PC-3 (cell line): ENCODE results near the gene SPEF1. TPM values are rescaled to one million over a fixed set of nuclear protein-coding genes. Genes with fewer than 3 reads are reported as not detected.

Source experiments
- ATAC-seq: fragments of 200-7000 bp; cut with Tn5 transposase; 2 replicates; pipeline ENCODE4 v1.9.1; 2020; ENCODE audit warnings: mild to moderate bottlenecking, moderate library complexity
- BruUV-seq: library from RNA; stranded (reverse); fragments of 400-500 nt; replicated peaks from 2 replicates; lab custom pipeline; 2021; lab: Mats Ljungman, UMichigan
- CTCF ChIA-PET: fragments of 300-600 bp; sonication (Branson Sonifier 250); formaldehyde crosslinking; loops from one replicate; lab custom pipeline; 2022; ENCODE audit warnings: antibody characterized with exemption; lab: Charles Lee
- POLR2A ChIA-PET: fragments of 300-600 bp; sonication (Branson Sonifier 250); formaldehyde crosslinking; loops from one replicate; lab custom pipeline; 2022; ENCODE audit warnings: antibody characterized with exemption; ENCODE audit not compliant: unreplicated experiment; lab: Charles Lee
- DNase-seq: peaks from one replicate; pipeline ENCODE4 v3.0.0-alpha.2; 2015
- H2AFZ ChIP-seq: fragments of 300-600 bp; sonication (generic); 2 replicates; pipeline ENCODE4 v1.6.0; 2016; ENCODE audit warnings: antibody characterized with exemption, low read length
- H3F3A ChIP-seq: fragments of 300-600 bp; sonication (generic); one replicate; pipeline ENCODE4 v1.6.0; 2017; ENCODE audit warnings: antibody characterized with exemption, low read length, control low read depth, mild to moderate bottlenecking; ENCODE audit not compliant: unreplicated experiment
- H3K27ac ChIP-seq: fragments of 300-600 bp; sonication (generic); 2 replicates; pipeline ENCODE4 v1.5.1; 2016; ENCODE audit warnings: mild to moderate bottlenecking, low read length
- H3K27me3 ChIP-seq: fragments of 300-600 bp; sonication (generic); 2 replicates; pipeline ENCODE4 v1.6.1; 2016; ENCODE audit warnings: low read length, mixed read lengths
- H3K36me3 ChIP-seq: fragments of 300-600 bp; sonication (generic); 2 replicates; pipeline ENCODE4 v1.6.1; 2016; ENCODE audit warnings: low read depth, mixed run types, low read length, mixed read lengths
- H3K4me1 ChIP-seq: fragments of 300-600 bp; sonication (generic); 2 replicates; pipeline ENCODE4 v1.5.1; 2016; ENCODE audit warnings: low read length; ENCODE audit not compliant: insufficient read depth
- H3K4me2 ChIP-seq: fragments of 300-600 bp; sonication (generic); 2 replicates; pipeline ENCODE4 v1.6.0; 2016; ENCODE audit warnings: low read length
- H3K4me3 ChIP-seq: fragments of 300-600 bp; sonication (generic); 2 replicates; pipeline ENCODE4 v1.5.1; 2016; ENCODE audit warnings: mild to moderate bottlenecking, low read length, mixed read lengths
- H3K79me2 ChIP-seq: fragments of 300-600 bp; sonication (generic); 2 replicates; pipeline ENCODE4 v1.6.1; 2017; ENCODE audit warnings: low read length, mixed read lengths
- H3K9ac ChIP-seq: fragments of 300-600 bp; sonication (generic); 2 replicates; pipeline ENCODE4 v1.6.0; 2016; ENCODE audit warnings: mild to moderate bottlenecking, low read length
- H3K9me2 ChIP-seq: fragments of 300-600 bp; sonication (generic); replicated peaks from 2 replicates; pipeline ENCODE4 v1.6.1; 2016; ENCODE audit warnings: mixed run types, low read length, mixed read lengths
- H3K9me3 ChIP-seq: fragments of 300-600 bp; sonication (generic); 2 replicates; pipeline ENCODE4 v1.6.1; 2016; ENCODE audit warnings: low read length, mixed read lengths
- H4K20me1 ChIP-seq: fragments of 300-600 bp; sonication (generic); 2 replicates; pipeline ENCODE4 v1.6.1; 2016; ENCODE audit warnings: low read length, mixed read lengths
- EZH2 ChIP-seq: fragments of 300-600 bp; sonication (generic); IDR thresholded peaks from one replicate; pipeline ENCODE4 v1.6.1; 2017; ENCODE audit warnings: antibody characterized with exemption, mild to moderate bottlenecking, low read length; ENCODE audit not compliant: unreplicated experiment
- EZH2phosphoT487 ChIP-seq: fragments of 300-600 bp; sonication (generic); IDR thresholded peaks from 2 replicates; pipeline ENCODE4 v1.6.1; 2018; ENCODE audit warnings: mild to moderate bottlenecking, antibody characterized with exemption, low read length, borderline replicate concordance
- intact Hi-C: fragments of 100-400 bp; cut with micrococcal nuclease; formaldehyde crosslinking; loops from 2 replicates; pipeline ENCODE4 v1.9.0; 2023
- total RNA-seq: library from RNA; depleted of rRNA; stranded (reverse); fragments of >200 nt; gene quantifications from 2 replicates; pipeline ENCODE4 v1.2.3, GENCODE V29; 2014
- TF ChIP-seq, protein P1 (sequence below): fragments of 300-600 bp; sonication (generic); conservative IDR thresholded peaks from 2 replicates; pipeline ENCODE4 v1.5.1; 2017; ENCODE audit warnings: antibody characterized with exemption, low read depth, mild to moderate bottlenecking, low read length

SPEF1 gene
- total RNA-seq, 1 experiment from 2014 or later: 2.0 TPM

DNA sequence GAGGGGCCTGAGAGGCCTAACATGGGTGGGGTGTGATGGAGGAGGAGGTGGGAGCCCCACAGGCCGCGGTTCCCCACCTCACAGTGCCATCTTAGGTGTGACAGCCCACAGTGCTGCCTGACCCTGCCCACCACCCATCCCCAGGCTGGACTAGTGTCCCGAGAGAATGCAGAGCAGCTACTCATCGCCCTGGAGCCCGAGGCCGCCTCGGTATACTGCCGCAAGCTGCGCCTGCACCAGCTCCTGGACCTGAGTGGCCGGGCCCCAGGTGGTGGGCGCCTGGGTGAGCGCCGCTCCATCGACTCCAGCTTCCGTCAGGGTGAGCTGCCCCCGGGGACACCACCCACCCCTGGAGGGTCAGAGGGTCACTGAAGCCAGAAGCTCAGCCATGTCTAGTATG lies 33.2 kb downstream of the SPEF1 start:
- intact Hi-C loops: no loop called here
- H3K9me3 ChIP-seq: no peaks in the 10 kb centered on the region
- DNase-seq: no peak
- H3K4me2 ChIP-seq: no peak overlapping the region
- H3F3A ChIP-seq: no peaks in the 10 kb centered on the region
- H4K20me1 ChIP-seq: no peaks in the 10 kb centered on the region
- H3K4me3 ChIP-seq: no peak overlapping the region
- no peak overlapping the region for H2AFZ ChIP-seq
- H3K27me3 ChIP-seq: no peaks in the 10 kb centered on the region
- POLR2A ChIA-PET: no interaction called here
- no peaks in the 10 kb centered on the region for H3K4me1 ChIP-seq
- no peak overlapping the region for H3K27ac ChIP-seq
- BruUV-seq: no TSS peak
- no peak overlapping the region for H3K9ac ChIP-seq
- H3K79me2 ChIP-seq: no peaks in the 10 kb centered on the region
- CTCF ChIA-PET: interaction anchor here (1.0 kb wide), 1 partner anchor 31 kb away, joined by 3 read pairs; no protein-coding TSS in a partner anchor
- no peak for ATAC-seq
- TF ChIP-seq, protein P1, sequence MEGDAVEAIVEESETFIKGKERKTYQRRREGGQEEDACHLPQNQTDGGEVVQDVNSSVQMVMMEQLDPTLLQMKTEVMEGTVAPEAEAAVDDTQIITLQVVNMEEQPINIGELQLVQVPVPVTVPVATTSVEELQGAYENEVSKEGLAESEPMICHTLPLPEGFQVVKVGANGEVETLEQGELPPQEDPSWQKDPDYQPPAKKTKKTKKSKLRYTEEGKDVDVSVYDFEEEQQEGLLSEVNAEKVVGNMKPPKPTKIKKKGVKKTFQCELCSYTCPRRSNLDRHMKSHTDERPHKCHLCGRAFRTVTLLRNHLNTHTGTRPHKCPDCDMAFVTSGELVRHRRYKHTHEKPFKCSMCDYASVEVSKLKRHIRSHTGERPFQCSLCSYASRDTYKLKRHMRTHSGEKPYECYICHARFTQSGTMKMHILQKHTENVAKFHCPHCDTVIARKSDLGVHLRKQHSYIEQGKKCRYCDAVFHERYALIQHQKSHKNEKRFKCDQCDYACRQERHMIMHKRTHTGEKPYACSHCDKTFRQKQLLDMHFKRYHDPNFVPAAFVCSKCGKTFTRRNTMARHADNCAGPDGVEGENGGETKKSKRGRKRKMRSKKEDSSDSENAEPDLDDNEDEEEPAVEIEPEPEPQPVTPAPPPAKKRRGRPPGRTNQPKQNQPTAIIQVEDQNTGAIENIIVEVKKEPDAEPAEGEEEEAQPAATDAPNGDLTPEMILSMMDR: no peak
- no peak for TF ChIP-seq EZH2
- TF ChIP-seq EZH2phosphoT487: no peak
- H3K36me3 ChIP-seq: peaks cover 9% of the 10 kb centered on the region; the same call in 1 of the 2 replicates
- no peaks in the 10 kb centered on the region for H3K9me2 ChIP-seq

DNA sequence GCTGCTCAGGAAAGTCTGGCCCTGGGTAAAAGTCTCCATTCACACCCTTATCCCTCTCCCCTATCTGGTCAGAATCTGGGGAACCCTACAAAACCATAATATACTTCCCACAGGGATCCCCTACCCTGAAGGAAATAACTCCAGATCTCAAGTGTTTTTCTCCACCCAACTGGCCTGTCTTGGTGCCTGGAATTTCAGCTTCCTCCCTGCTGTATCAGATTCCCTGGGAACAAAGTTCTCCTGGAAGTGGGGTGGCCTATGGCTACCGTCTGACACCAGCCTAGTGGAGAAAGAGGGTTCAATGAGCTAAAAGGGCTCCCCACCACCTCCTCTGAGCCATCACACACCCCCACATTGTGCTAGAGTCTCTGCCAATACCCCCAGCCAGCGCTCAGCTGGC lies 33.8 kb downstream of the SPEF1 start:
- BruUV-seq: no TSS peak
- CTCF ChIA-PET: no interaction called here

GRCh38 chr20:3745686-3746173 lies 35.5 kb downstream of the SPEF1 start:
- BruUV-seq: no TSS peak
- H2AFZ ChIP-seq: no peak overlapping the region
- no peaks in the 10 kb centered on the region for H4K20me1 ChIP-seq
- no peak for TF ChIP-seq EZH2phosphoT487
- TF ChIP-seq EZH2: no peak
- TF ChIP-seq, protein P1: no peak
- H3K9me3 ChIP-seq: no peaks in the 10 kb centered on the region
- no peaks in the 10 kb centered on the region for H3K27me3 ChIP-seq
- no peak overlapping the region for H3K27ac ChIP-seq
- no peaks in the 10 kb centered on the region for H3K79me2 ChIP-seq
- no peak overlapping the region for H3K9ac ChIP-seq
- H3K36me3 ChIP-seq: peaks cover under 1% of the 10 kb centered on the region; the same call in 1 of the 2 replicates
- H3F3A ChIP-seq: no peaks in the 10 kb centered on the region
- ChIA-PET POLR2A (no interaction called here), CTCF (no interaction called here)
- H3K9me2 ChIP-seq: no peaks in the 10 kb centered on the region
- no peak overlapping the region for H3K4me2 ChIP-seq
- H3K4me3 ChIP-seq: no peak overlapping the region
- intact Hi-C loops: no loop called here
- H3K4me1 ChIP-seq: no peaks in the 10 kb centered on the region
- ATAC-seq: no peak
- no peak for DNase-seq

More for the DNA sequence above, 33.8 kb downstream of the SPEF1 start:
- H3K4me1 ChIP-seq: no peaks in the 10 kb centered on the region
- H3F3A ChIP-seq: no peaks in the 10 kb centered on the region
- H3K4me3 ChIP-seq: no peak overlapping the region
- H3K9ac ChIP-seq: no peak overlapping the region
- H4K20me1 ChIP-seq: no peaks in the 10 kb centered on the region
- H3K9me3 ChIP-seq: no peaks in the 10 kb centered on the region
- TF ChIP-seq, protein P1: no peak
- TF ChIP-seq EZH2phosphoT487 (no peak), EZH2 (no peak)
- H3K79me2 ChIP-seq: no peaks in the 10 kb centered on the region
- no peak overlapping the region for H2AFZ ChIP-seq
- no peak overlapping the region for H3K4me2 ChIP-seq
- H3K27me3 ChIP-seq: no peaks in the 10 kb centered on the region
- ATAC-seq (no peak), DNase-seq (no peak)
- H3K36me3 ChIP-seq: peaks cover 8% of the 10 kb centered on the region; the same call in 1 of the 2 replicates
- H3K9me2 ChIP-seq: no peaks in the 10 kb centered on the region
- POLR2A ChIA-PET: no interaction called here
- intact Hi-C loops: no loop called here
- H3K27ac ChIP-seq: no peak overlapping the region
